GM12874 (cell line): Measurements from ENCODE around the gene THSD7B.

Source experiments
- CTCF ChIP-seq: IDR thresholded peaks from 2 replicates; pipeline ENCODE4 v1.5.1; 2011; ENCODE audit warnings: low read depth, mild to moderate bottlenecking, control low read depth, low read length, moderate library complexity; ENCODE audit not compliant: insufficient read depth

The THSD7B gene

GRCh38 chr2:137039482-137040152 is 274.3 kb downstream of the THSD7B start:
- no peak for TF ChIP-seq CTCF

- no peak for TF ChIP-seq CTCF
Observed at GRCh38 chr2:137047369-137047768, 282.0 kb downstream of the THSD7B start.

- TF ChIP-seq CTCF, result no peak
Observed at GRCh38 chr2:137048455-137048854, 283.1 kb downstream of the THSD7B start.

GRCh38 chr2:137049518-137049917 is 284.2 kb downstream of the THSD7B start:
- TF ChIP-seq CTCF, result no peak

- no peak for TF ChIP-seq CTCF
Observed at GRCh38 chr2:137050949-137051348, 285.6 kb downstream of the THSD7B start.

GRCh38 chr2:137051778-137052398 is 286.5 kb downstream of the THSD7B start:
- no peak for TF ChIP-seq CTCF

- no peak for TF ChIP-seq CTCF
Observed at GRCh38 chr2:137056704-137057103, 291.4 kb downstream of the THSD7B start.
